Nephron progenitor cell (in vitro differentiated cells): ENCODE results near the gene LRP1B.
A peak's percentile ranks its signal among the peaks of the same experiment; 100 is the strongest.

Experiments used
- DNase-seq: peaks from one replicate; pipeline ENCODE4 v3.0.0; 2021
- H3K27ac Mint-ChIP-seq: 2 replicates; pipeline ENCODE4 v1.8.0; 2021; ENCODE audit warnings: mild to moderate bottlenecking, moderate library complexity, mixed read lengths
- H3K27me3 Mint-ChIP-seq: 2 replicates; pipeline ENCODE4 v1.8.0; 2021; ENCODE audit warnings: mild to moderate bottlenecking, low read depth, mixed read lengths; ENCODE audit not compliant: poor library complexity
- H3K36me3 Mint-ChIP-seq: 2 replicates; pipeline ENCODE4 v1.8.0; 2021; ENCODE audit warnings: low read depth, mixed read lengths
- H3K4me1 Mint-ChIP-seq: 2 replicates; pipeline ENCODE4 v1.8.0; 2021; ENCODE audit warnings: mixed read lengths
- H3K4me3 Mint-ChIP-seq: 2 replicates; pipeline ENCODE4 v1.8.0; 2021; ENCODE audit warnings: mild to moderate bottlenecking, moderate library complexity, mixed read lengths
- H3K9me3 Mint-ChIP-seq: 2 replicates; pipeline ENCODE4 v1.8.0; 2021; ENCODE audit warnings: mild to moderate bottlenecking, moderate library complexity, mixed read lengths
- TF ChIP-seq, protein P1 (sequence below): fragments of 200-600 bp; sonication (generic); IDR thresholded peaks from 2 replicates; pipeline ENCODE4 v1.5.0; 2021; ENCODE audit warnings: antibody characterized with exemption

Gene LRP1B

DNA sequence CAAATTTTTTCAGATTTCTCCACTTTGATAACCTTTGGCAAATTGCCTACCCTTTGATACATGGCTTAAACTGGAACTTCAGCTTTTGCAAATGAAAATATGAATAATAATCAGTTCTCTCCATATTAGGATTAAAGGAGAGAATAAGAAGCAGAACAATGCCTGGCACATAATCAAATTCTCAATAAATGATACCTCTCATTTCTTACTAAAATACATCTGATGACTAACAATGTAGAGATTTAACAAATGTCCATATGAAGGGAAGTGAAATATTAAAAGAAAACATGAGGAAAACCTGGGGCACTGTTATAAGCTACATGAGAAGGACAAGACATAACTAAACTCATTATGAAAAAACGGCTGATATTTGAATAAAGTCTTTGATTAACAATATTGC, 1103.6 kb downstream of the LRP1B start:
- Mint-ChIP-seq H3K9me3 (peaks cover 4% of the 10 kb centered on the region), H3K4me1 (no peaks in the 10 kb centered on the region), H3K27ac (no peak overlapping the region), H3K4me3 (no peak overlapping the region), H3K27me3 (no peaks in the 10 kb centered on the region), H3K36me3 (no peaks in the 10 kb centered on the region)
- no peak for DNase-seq
- TF ChIP-seq, protein P1, sequence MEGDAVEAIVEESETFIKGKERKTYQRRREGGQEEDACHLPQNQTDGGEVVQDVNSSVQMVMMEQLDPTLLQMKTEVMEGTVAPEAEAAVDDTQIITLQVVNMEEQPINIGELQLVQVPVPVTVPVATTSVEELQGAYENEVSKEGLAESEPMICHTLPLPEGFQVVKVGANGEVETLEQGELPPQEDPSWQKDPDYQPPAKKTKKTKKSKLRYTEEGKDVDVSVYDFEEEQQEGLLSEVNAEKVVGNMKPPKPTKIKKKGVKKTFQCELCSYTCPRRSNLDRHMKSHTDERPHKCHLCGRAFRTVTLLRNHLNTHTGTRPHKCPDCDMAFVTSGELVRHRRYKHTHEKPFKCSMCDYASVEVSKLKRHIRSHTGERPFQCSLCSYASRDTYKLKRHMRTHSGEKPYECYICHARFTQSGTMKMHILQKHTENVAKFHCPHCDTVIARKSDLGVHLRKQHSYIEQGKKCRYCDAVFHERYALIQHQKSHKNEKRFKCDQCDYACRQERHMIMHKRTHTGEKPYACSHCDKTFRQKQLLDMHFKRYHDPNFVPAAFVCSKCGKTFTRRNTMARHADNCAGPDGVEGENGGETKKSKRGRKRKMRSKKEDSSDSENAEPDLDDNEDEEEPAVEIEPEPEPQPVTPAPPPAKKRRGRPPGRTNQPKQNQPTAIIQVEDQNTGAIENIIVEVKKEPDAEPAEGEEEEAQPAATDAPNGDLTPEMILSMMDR = no peak

DNA sequence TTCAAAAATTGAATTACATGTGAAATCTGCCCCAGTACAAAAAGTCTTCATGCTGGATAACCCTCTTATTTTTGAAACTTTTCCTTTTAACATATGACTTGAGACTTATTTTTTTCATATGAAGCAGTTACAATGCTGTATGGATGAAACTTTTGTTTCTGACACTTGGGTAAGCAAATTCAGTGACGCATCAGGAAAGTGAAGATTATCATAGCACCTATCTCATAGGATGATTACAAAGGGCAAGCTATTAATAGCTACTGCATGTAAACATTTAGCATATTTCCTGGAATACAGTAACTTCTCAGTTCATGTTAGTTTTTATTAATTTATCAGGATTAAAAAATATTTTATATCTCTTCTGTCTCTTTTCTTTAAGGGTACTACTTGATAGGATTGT, 1109.2 kb downstream of the LRP1B start:
- H3K4me1 Mint-ChIP-seq = no peaks in the 10 kb centered on the region
- no peaks in the 10 kb centered on the region for H3K27me3 Mint-ChIP-seq
- no peak for DNase-seq
- H3K27ac Mint-ChIP-seq = no peak overlapping the region
- no peaks in the 10 kb centered on the region for H3K36me3 Mint-ChIP-seq
- no peak overlapping the region for H3K4me3 Mint-ChIP-seq
- no peaks in the 10 kb centered on the region for H3K9me3 Mint-ChIP-seq
- TF ChIP-seq, protein P1 = no peak

DNA sequence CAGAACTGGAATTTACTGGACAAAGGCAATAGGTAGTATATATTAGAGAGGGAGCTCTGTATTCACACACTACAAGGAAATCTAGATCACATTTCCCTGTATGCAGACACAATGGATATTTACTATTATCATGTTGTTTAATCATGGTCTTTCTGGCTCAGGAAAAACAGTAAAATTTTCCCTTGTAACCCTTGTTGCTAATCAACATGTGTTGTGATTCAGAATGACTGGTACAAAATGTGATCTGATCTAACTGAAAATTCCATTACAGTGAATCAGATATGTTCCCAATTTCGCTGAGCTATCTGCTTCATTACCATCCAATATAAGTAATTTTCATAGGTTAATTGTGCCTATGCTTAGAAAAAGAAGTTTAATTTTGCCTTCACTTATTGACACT, 1109.7 kb downstream of the LRP1B start:
- no peak for DNase-seq
- no peaks in the 10 kb centered on the region for H3K4me1 Mint-ChIP-seq

DNA sequence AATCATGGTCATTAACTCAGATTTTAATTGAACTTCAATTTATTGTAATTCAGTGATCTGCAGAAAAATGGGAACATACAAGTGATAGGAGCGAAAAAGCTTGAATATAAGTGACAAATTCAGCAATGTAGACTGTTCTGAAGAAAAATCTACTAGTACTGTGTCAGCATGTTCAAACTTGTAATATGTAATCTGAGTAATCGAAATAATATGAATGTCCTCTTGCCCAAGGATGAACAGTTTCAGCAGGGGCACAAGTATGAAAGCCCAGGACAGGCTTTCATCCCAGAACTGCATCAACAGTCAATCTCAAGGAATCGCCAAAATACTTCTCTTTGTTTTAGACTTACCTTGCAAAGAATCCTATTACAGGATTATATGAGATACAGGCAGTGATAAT, 1110.5 kb downstream of the LRP1B start:
- Mint-ChIP-seq H3K36me3 (no peaks in the 10 kb centered on the region), H3K9me3 (no peaks in the 10 kb centered on the region), H3K4me1 (no peaks in the 10 kb centered on the region), H3K27ac (no peak overlapping the region), H3K27me3 (no peaks in the 10 kb centered on the region), H3K4me3 (no peak overlapping the region)
- TF ChIP-seq, protein P1 = no peak
- no peak for DNase-seq

More for the DNA sequence above, 1109.7 kb downstream of the LRP1B start:
- Mint-ChIP-seq H3K4me3 (no peak overlapping the region), H3K27ac (no peak overlapping the region), H3K36me3 (no peaks in the 10 kb centered on the region), H3K27me3 (no peaks in the 10 kb centered on the region), H3K9me3 (no peaks in the 10 kb centered on the region)
- TF ChIP-seq, protein P1 = no peak

DNA sequence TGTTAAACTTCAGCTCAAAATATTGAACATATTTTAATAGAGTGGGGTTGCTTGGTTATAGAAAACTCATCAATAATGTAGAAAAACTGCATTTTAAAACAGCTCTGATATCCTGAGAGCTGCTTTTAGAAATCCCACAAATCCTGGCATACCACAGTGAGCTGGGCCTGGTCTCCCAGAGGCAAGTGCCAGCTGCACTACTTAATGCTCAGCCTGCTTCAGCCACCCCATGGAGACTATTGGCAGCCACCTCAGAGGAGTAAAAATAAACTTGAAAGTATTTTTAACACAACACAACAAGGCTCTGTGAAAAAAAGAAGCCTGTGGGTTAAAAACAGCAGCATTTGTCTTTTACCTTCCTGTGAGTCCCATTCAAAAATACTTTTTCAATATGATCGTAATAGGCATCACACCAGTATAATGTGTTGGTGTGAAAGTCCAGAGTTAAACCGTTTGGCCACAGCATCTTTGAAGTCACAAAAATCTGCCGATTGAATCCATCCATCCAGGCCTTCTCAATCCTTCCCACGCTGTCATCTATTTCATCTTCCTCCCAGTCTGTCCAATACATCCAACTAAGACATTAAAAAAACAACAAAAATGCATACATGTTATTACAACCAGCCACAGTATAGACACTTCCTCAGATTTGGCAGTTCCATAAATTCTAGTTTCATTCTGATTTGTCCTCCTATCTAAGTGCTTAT, 1115.3 kb downstream of the LRP1B start:
- H3K27me3 Mint-ChIP-seq = no peaks in the 10 kb centered on the region
- H3K27ac Mint-ChIP-seq = peak overlapping the region; percentile 47
- DNase-seq = no peak
- H3K4me1 Mint-ChIP-seq = no peaks in the 10 kb centered on the region
- no peak overlapping the region for H3K4me3 Mint-ChIP-seq
- H3K9me3 Mint-ChIP-seq = no peaks in the 10 kb centered on the region
- TF ChIP-seq, protein P1 = no peak
- H3K36me3 Mint-ChIP-seq = no peaks in the 10 kb centered on the region

DNA sequence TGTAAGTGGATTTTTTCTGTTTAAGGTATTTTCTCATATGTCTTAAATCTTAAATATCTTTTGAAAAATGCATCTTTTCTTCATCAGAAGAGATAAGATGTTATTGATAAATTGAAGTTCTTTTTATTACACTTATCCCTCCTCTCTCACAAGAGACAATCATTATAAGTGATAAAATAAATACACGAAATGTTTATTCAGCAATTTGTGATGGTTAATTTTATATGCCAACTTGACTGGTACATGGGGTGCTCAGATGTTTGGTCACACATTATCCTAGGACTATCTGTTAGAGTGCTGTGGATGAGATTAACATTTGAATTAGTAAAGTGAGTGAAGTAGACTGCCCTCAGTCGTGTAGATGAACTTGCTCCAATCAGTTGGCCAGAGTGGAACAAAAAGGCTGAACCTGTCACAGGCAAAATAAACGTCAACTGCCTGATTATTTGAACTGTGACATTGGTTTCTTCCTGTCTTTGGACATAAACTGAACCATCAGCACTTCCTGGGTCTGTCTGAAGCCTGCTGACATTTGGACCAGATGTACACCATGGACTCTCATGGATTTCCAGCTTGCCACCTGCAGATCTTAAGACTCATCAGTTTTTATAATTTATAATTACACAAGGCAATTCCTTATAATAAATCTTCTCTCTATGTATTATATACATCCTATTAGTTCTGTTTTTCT, 1126.7 kb downstream of the LRP1B start:
- H3K36me3 Mint-ChIP-seq = no peaks in the 10 kb centered on the region
- TF ChIP-seq, protein P1 = no peak
- no peaks in the 10 kb centered on the region for H3K4me1 Mint-ChIP-seq
- DNase-seq = no peak
- H3K27me3 Mint-ChIP-seq = no peaks in the 10 kb centered on the region
- no peak overlapping the region for H3K27ac Mint-ChIP-seq
- no peak overlapping the region for H3K4me3 Mint-ChIP-seq
- H3K9me3 Mint-ChIP-seq = peaks cover 4% of the 10 kb centered on the region
